ENCODE data around the gene RIC1. TPM values are rescaled to one million over a fixed set of nuclear protein-coding genes. Genes with fewer than 3 reads are reported as not detected.
A peak's percentile ranks its signal among the peaks of the same experiment; 100 is the strongest.
"Not testable (repeated sequence)": the region's sequence is repeated elsewhere in the genome, so short reads cannot be mapped to it uniquely, and the experiment has no call there.

Gene RIC1
- total and polyA plus RNA-seq, 2 of the 13 experiments (the other 11 are each of a cell fraction or from before 2014, with no cell fraction given): 18.2 to 19.0 TPM

GRCh38 chr9:5683591-5683990 is 54.7 kb downstream of the RIC1 start:
- H3K4me3 ChIP-seq (replicated peaks in 1 of 3; ENCODE audit: insufficient read depth in 1 of 3, low read depth in 2 of 3, low read length in 3 of 3); FAIRE-seq; CTCF ChIA-PET (ENCODE audit: low intra/inter-chr PET ratio, low total read pairs); intact Hi-C loops (cut with micrococcal nuclease; ENCODE audit: unreplicated experiment); DNase-seq (ENCODE audit: low spot score); H2AFZ ChIP-seq (ENCODE audit: low read length); H3K27me3 ChIP-seq (ENCODE audit: control insufficient read depth in 1 of 2, insufficient read depth in 2 of 2, low read length in 2 of 2); H3K4me1 ChIP-seq (ENCODE audit: insufficient read depth, low read length); BruUV-seq (replicated peaks); in situ Hi-C loops (cut with HindIII; ENCODE audit: extremely low pct_ligation_motif_present, low pct_unique_long_range_greater_than_20kb); H3K27ac ChIP-seq (ENCODE audit: extremely low read length, insufficient read depth, low read length); H3K79me2 ChIP-seq (ENCODE audit: insufficient read depth, low read length); H3K9me3 ChIP-seq (ENCODE audit: low read length); POLR2A ChIA-PET; ATAC-seq; H3K4me2 ChIP-seq (ENCODE audit: low read depth, low read length); H4K20me1 ChIP-seq (ENCODE audit: insufficient read depth, low read length); H3K9ac ChIP-seq (ENCODE audit: insufficient read depth, low read depth, low read length); H3K36me3 ChIP-seq (replicated peaks in 1 of 2; ENCODE audit: control insufficient read depth in 1 of 2, insufficient read depth in 2 of 2, low read length in 2 of 2); TF ChIP-seq FOXA1 (IDR thresholded peaks at IDR 0.05): not testable (repeated sequence)
- TF ChIP-seq, protein P1, sequence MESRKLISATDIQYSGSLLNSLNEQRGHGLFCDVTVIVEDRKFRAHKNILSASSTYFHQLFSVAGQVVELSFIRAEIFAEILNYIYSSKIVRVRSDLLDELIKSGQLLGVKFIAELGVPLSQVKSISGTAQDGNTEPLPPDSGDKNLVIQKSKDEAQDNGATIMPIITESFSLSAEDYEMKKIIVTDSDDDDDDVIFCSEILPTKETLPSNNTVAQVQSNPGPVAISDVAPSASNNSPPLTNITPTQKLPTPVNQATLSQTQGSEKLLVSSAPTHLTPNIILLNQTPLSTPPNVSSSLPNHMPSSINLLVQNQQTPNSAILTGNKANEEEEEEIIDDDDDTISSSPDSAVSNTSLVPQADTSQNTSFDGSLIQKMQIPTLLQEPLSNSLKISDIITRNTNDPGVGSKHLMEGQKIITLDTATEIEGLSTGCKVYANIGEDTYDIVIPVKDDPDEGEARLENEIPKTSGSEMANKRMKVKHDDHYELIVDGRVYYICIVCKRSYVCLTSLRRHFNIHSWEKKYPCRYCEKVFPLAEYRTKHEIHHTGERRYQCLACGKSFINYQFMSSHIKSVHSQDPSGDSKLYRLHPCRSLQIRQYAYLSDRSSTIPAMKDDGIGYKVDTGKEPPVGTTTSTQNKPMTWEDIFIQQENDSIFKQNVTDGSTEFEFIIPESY (CRISPR knock-in tag; IDR thresholded peaks at IDR 0.05): peak; percentile 64
- TF ChIP-seq ZNF281 (CRISPR knock-in tag; IDR thresholded peaks at IDR 0.05; ENCODE audit: borderline replicate concordance) (peak; percentile 60; the same call in 1 of the 2 replicates), FOXA1 (CRISPR knock-in tag; IDR thresholded peaks at IDR 0.05) (0 out of 2 replicates have a peak, but pooled peaks have one; percentile 19)
- 44% methylated on average over 4 of the region's 11 CpGs for WGBS (ENCODE audit: low lambda C conversion rate)
